ENCODE data around the gene CUL7. TPM values are rescaled to one million over a fixed set of nuclear protein-coding genes. Genes with fewer than 3 reads are reported as not detected.

Gene CUL7
- polyA plus RNA-seq, 1 donor (not counting 4 experiments of a cell fraction or from before 2014, with no cell fraction given) = 8.1 TPM

- Histone ChIP-seq H3K9ac (ENCODE audit: control insufficient read depth, extremely low read depth, insufficient read depth, low read length) (no peak overlapping the region), H3K79me2 (ENCODE audit: control insufficient read depth, insufficient read depth, low read length) (peaks cover 16% of the 10 kb centered on the region), H3K9me3 (ENCODE audit: control insufficient read depth, low read depth, low read length) (no peaks in the 10 kb centered on the region), H3K4me1 (ENCODE audit: control insufficient read depth, extremely low read depth, insufficient read depth, low read length) (peaks cover 12% of the 10 kb centered on the region), H3K9me1 (ENCODE audit: control insufficient read depth, extremely low read depth, insufficient read depth, low read length) (no peaks in the 10 kb centered on the region), H3K27me3 (ENCODE audit: control insufficient read depth, extremely low read depth, insufficient read depth, low read length) (no peaks in the 10 kb centered on the region), H4K20me1 (ENCODE audit: control insufficient read depth, extremely low read depth, insufficient read depth, low read length) (no peaks in the 10 kb centered on the region), H2AFZ (ENCODE audit: control insufficient read depth, low read length) (no peak overlapping the region), H3K36me3 (ENCODE audit: control insufficient read depth in 2 of 2, extremely low read depth in 1 of 2, insufficient read depth in 2 of 2, low read length in 2 of 2) (peaks cover 5 to 8% of the 10 kb centered on the region in 2 experiments), H3K27ac (ENCODE audit: control insufficient read depth, insufficient read depth, low read length) (no peak overlapping the region), H3K4me3 (ENCODE audit: control insufficient read depth in 2 of 3, extremely low read depth in 1 of 3, insufficient read depth in 2 of 3, low read depth in 1 of 3, low read length in 3 of 3) (peak overlapping the region in 1 of 3 experiments; percentile 56), H3K4me2 (ENCODE audit: control insufficient read depth, extremely low read depth, insufficient read depth, low read depth, low read length) (peak overlapping the region; percentile 90)
- FAIRE-seq (no peak), DNase-seq (ENCODE audit: low read depth, low spot score) (no peak)
- dilution Hi-C loops (cut with MboI; ENCODE audit: extremely low pct_ligation_motif_present, low sequenced_read_pairs) = no loop called here
- TF ChIP-seq EZH2 (IDR thresholded peaks at IDR 0.05; ENCODE audit: low read length) (no peak), CTCF (optimal IDR thresholded peaks at IDR 0.05 in 1 of 3, IDR thresholded peaks at IDR 0.05 in 1 of 3, conservative IDR thresholded peaks at IDR 0.05 in 1 of 3; ENCODE audit: extremely low read depth in 1 of 3, insufficient read depth in 2 of 3, low read length in 3 of 3) (no peak)
These were observed 7.3 kb upstream of the CUL7 start for GRCh38 chr6:43060755-43061633.

- no peaks in the 10 kb centered on the region for H3K9me1 ChIP-seq (ENCODE audit: control insufficient read depth, extremely low read depth, insufficient read depth, low read length)
- peak overlapping the region; percentile 90 for H3K4me2 ChIP-seq (ENCODE audit: control insufficient read depth, extremely low read depth, insufficient read depth, low read depth, low read length)
- peak; percentile 23 for FAIRE-seq
- peaks cover 12% of the 10 kb centered on the region for H3K4me1 ChIP-seq (ENCODE audit: control insufficient read depth, extremely low read depth, insufficient read depth, low read length)
- H3K27me3 ChIP-seq (ENCODE audit: control insufficient read depth, extremely low read depth, insufficient read depth, low read length) = no peaks in the 10 kb centered on the region
- H3K36me3 ChIP-seq (ENCODE audit: control insufficient read depth in 2 of 2, extremely low read depth in 1 of 2, insufficient read depth in 2 of 2, low read length in 2 of 2) = peaks cover 6 to 12% of the 10 kb centered on the region in 2 experiments
- peak overlapping the region; percentile 99 for H3K27ac ChIP-seq (ENCODE audit: control insufficient read depth, insufficient read depth, low read length)
- H3K9ac ChIP-seq (ENCODE audit: control insufficient read depth, extremely low read depth, insufficient read depth, low read length) = peak overlapping the region; percentile 98
- H3K9me3 ChIP-seq (ENCODE audit: control insufficient read depth, low read depth, low read length) = no peaks in the 10 kb centered on the region
- peak overlapping the region; percentile 56 to 99 (median 92) for H3K4me3 ChIP-seq (ENCODE audit: control insufficient read depth in 2 of 3, extremely low read depth in 1 of 3, insufficient read depth in 2 of 3, low read depth in 1 of 3, low read length in 3 of 3)
- H3K79me2 ChIP-seq (ENCODE audit: control insufficient read depth, insufficient read depth, low read length) = peaks cover 16% of the 10 kb centered on the region
- TF ChIP-seq EZH2 (IDR thresholded peaks at IDR 0.05; ENCODE audit: low read length) (no peak), CTCF (optimal IDR thresholded peaks at IDR 0.05 in 1 of 3, IDR thresholded peaks at IDR 0.05 in 1 of 3, conservative IDR thresholded peaks at IDR 0.05 in 1 of 3; ENCODE audit: extremely low read depth in 1 of 3, insufficient read depth in 2 of 3, low read length in 3 of 3) (no peak)
- H4K20me1 ChIP-seq (ENCODE audit: control insufficient read depth, extremely low read depth, insufficient read depth, low read length) = no peaks in the 10 kb centered on the region
- H2AFZ ChIP-seq (ENCODE audit: control insufficient read depth, low read length) = peak overlapping the region; percentile 99
- dilution Hi-C loops (cut with MboI; ENCODE audit: extremely low pct_ligation_motif_present, low sequenced_read_pairs) = no loop called here
- DNase-seq (ENCODE audit: low read depth, low spot score) = no peak
These were observed 6.5 kb upstream of the CUL7 start for GRCh38 chr6:43060034-43060754.

Data from keratinocyte (primary cell).